ENCODE measurements around the gene PACSIN3. TPM values are rescaled to one million over a fixed set of nuclear protein-coding genes. Genes with fewer than 3 reads are reported as not detected.

The PACSIN3 gene
- polyA plus RNA-seq, 2 of the 4 experiments (the other 2 are of a cell fraction): 16.5 to 35.3 TPM

- no peak for DNase-seq (ENCODE audit: low read depth in 1 of 2, low spot score in 1 of 2)
- CTCF ChIA-PET: interaction anchor here (0.6 to 1.1 kb wide), 2 partner anchors 10 to 171 kb away, joined by 3 read pairs; no protein-coding TSS in a partner anchor
- FAIRE-seq: no peak
- no peak for ATAC-seq
- TF ChIP-seq MAFK (IDR thresholded peaks at IDR 0.05; ENCODE audit: partially characterized antibody) (peak; percentile 22), EP300 (IDR thresholded peaks at IDR 0.05) (no peak)
- Histone ChIP-seq H3K27ac (no peak overlapping the region), H3K4me1 (no peaks in the 10 kb centered on the region), H3K4me2 (no peak overlapping the region), H3K9me3 (no peaks in the 10 kb centered on the region), H3K4me3 (no peak overlapping the region)
- POLR2A ChIA-PET: no interaction called here
- 90% methylated on average over 2 of the region's 2 CpGs for WGBS (ENCODE audit: missing lambda C conversion rate)
Observed at GRCh38 chr11:47137476-47137875, 48.8 kb downstream of the PACSIN3 start.

DNA sequence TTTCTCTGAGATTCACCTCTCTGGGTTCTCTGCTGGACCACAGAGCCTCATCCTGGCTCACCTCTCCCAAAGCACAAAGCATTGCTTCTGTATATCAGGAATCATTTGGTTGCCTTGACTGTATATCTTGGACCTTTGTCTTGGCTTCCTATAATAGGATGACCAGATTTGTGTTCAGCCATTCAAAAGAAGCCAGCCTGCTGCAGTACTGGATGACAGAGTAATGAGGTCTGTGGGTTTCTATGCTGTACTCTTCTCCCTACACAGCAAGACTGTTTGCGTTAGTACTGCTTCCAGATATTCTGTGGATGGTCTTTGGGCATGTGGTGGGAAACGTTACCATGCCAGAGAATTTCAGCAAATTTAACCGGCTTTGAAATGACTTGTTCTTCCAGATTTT lies 49.3 kb downstream of the PACSIN3 start:
- 91% methylated on average over 3 of the region's 3 CpGs for WGBS (ENCODE audit: missing lambda C conversion rate)
- CTCF ChIA-PET: interaction anchor here (0.6 to 3.5 kb wide), 3 partner anchors 9 to 170 kb away, joined by 3 to 14 read pairs (median 3); no protein-coding TSS in a partner anchor
- no peak for FAIRE-seq
- no peak for ATAC-seq
- DNase-seq (ENCODE audit: low read depth in 1 of 2, low spot score in 1 of 2): no peak
- Histone ChIP-seq H3K4me2 (no peak overlapping the region), H3K27ac (no peak overlapping the region), H3K9me3 (no peaks in the 10 kb centered on the region), H3K4me3 (no peak overlapping the region), H3K4me1 (no peaks in the 10 kb centered on the region)
- POLR2A ChIA-PET: no interaction called here
- TF ChIP-seq FOXS1 (CRISPR knock-in tag; IDR thresholded peaks at IDR 0.05): no peak
- TF ChIP-seq ESRRA (IDR thresholded peaks at IDR 0.05; ENCODE audit: borderline replicate concordance, low read length): no peak
- TF ChIP-seq RCOR1 (IDR thresholded peaks at IDR 0.05; ENCODE audit: low read depth, low read length): no peak
- no peak for TF ChIP-seq NR3C1 (IDR thresholded peaks at IDR 0.05)
- TF ChIP-seq USF2 (IDR thresholded peaks at IDR 0.05): no peak
- TF ChIP-seq POLR2A (IDR thresholded peaks at IDR 0.05; ENCODE audit: low read length): no peak
- no peak for TF ChIP-seq JUN (IDR thresholded peaks at IDR 0.05)
- no peak for TF ChIP-seq HEYL (CRISPR knock-in tag; IDR thresholded peaks at IDR 0.05)
- no peak for TF ChIP-seq ZC3H11A (IDR thresholded peaks at IDR 0.05)
- TF ChIP-seq SREBF2 (IDR thresholded peaks at IDR 0.05): no peak
- no peak for TF ChIP-seq ELK1 (IDR thresholded peaks at IDR 0.05; ENCODE audit: low read depth, low read length)
- TF ChIP-seq CBX8 (IDR thresholded peaks at IDR 0.05): no peak
- TF ChIP-seq MAFK (IDR thresholded peaks at IDR 0.05; ENCODE audit: partially characterized antibody): no peak
- TF ChIP-seq, protein P1, sequence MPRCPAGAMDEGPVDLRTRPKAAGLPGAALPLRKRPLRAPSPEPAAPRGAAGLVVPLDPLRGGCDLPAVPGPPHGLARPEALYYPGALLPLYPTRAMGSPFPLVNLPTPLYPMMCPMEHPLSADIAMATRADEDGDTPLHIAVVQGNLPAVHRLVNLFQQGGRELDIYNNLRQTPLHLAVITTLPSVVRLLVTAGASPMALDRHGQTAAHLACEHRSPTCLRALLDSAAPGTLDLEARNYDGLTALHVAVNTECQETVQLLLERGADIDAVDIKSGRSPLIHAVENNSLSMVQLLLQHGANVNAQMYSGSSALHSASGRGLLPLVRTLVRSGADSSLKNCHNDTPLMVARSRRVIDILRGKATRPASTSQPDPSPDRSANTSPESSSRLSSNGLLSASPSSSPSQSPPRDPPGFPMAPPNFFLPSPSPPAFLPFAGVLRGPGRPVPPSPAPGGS (IDR thresholded peaks at IDR 0.05): no peak
- TF ChIP-seq, protein P2, sequence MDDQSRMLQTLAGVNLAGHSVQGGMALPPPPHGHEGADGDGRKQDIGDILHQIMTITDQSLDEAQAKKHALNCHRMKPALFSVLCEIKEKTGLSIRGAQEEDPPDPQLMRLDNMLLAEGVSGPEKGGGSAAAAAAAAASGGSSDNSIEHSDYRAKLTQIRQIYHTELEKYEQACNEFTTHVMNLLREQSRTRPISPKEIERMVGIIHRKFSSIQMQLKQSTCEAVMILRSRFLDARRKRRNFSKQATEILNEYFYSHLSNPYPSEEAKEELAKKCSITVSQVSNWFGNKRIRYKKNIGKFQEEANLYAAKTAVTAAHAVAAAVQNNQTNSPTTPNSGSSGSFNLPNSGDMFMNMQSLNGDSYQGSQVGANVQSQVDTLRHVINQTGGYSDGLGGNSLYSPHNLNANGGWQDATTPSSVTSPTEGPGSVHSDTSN (IDR thresholded peaks at IDR 0.05): no peak
- no peak for TF ChIP-seq MAX (IDR thresholded peaks at IDR 0.05)

DNA sequence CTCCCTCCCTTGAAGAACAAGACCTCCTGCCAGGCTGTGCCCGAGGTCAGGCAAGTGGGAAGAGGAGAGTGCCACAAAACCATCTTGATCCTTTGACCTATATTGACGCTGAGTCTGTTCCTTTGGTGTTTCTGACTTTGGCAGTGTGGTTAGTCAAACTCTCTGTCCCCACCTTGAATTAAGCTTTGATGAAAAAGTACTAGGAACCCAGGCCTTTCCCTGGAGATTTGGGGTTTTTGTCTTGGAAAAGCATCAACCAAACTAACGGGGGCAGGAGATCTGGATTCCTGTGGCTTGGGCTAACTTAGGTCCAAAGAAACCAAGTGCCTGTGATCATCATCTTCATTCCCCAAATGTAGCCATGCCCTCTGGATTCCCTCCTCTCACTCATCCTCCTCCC lies 49.9 kb downstream of the PACSIN3 start:
- Histone ChIP-seq H3K4me1 (no peaks in the 10 kb centered on the region), H3K4me3 (no peak overlapping the region), H3K4me2 (no peak overlapping the region), H3K9me3 (no peaks in the 10 kb centered on the region), H3K27ac (no peak overlapping the region)
- ATAC-seq (no peak), DNase-seq (ENCODE audit: low read depth in 1 of 2, low spot score in 1 of 2) (no peak), FAIRE-seq (no peak)
- CTCF ChIA-PET: interaction anchor here (3.5 kb wide), 1 partner anchor 17 kb away, joined by 14 read pairs; no protein-coding TSS in a partner anchor
- POLR2A ChIA-PET: no interaction called here
- 82% methylated on average over 3 of the region's 3 CpGs for WGBS (ENCODE audit: missing lambda C conversion rate)
- no peak for TF ChIP-seq KDM1A (IDR thresholded peaks at IDR 0.05; ENCODE audit: low read depth)
- no peak for TF ChIP-seq POLR2A (IDR thresholded peaks at IDR 0.05; ENCODE audit: low read length)
- no peak for TF ChIP-seq HEYL (CRISPR knock-in tag; IDR thresholded peaks at IDR 0.05)
- TF ChIP-seq GATA3 (IDR thresholded peaks at IDR 0.05; ENCODE audit: borderline replicate concordance): no peak
- no peak for TF ChIP-seq ZNF302 (CRISPR knock-in tag; IDR thresholded peaks at IDR 0.05)
- TF ChIP-seq EP300 (IDR thresholded peaks at IDR 0.05): no peak
- no peak for TF ChIP-seq RNF2 (IDR thresholded peaks at IDR 0.05; ENCODE audit: borderline replicate concordance, low read depth)
- TF ChIP-seq NFE2L2 (conservative IDR thresholded peaks at IDR 0.05; ENCODE audit: low read length): no peak
- no peak for TF ChIP-seq NR3C1 (IDR thresholded peaks at IDR 0.05)
- TF ChIP-seq BHLHE40 (IDR thresholded peaks at IDR 0.05; ENCODE audit: low read depth, low read length): no peak
- TF ChIP-seq, protein P2 (IDR thresholded peaks at IDR 0.05): no peak
- no peak for TF ChIP-seq SMC3 (IDR thresholded peaks at IDR 0.05)
- TF ChIP-seq RARB (CRISPR knock-in tag; IDR thresholded peaks at IDR 0.05): no peak
- TF ChIP-seq, protein P3, sequence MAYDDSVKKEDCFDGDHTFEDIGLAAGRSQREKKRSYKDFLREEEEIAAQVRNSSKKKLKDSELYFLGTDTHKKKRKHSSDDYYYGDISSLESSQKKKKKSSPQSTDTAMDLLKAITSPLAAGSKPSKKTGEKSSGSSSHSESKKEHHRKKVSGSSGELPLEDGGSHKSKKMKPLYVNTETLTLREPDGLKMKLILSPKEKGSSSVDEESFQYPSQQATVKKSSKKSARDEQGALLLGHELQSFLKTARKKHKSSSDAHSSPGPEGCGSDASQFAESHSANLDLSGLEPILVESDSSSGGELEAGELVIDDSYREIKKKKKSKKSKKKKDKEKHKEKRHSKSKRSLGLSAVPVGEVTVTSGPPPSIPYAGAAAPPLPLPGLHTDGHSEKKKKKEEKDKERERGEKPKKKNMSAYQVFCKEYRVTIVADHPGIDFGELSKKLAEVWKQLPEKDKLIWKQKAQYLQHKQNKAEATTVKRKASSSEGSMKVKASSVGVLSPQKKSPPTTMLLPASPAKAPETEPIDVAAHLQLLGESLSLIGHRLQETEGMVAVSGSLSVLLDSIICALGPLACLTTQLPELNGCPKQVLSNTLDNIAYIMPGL (CRISPR knock-in tag; IDR thresholded peaks at IDR 0.05; ENCODE audit: borderline replicate concordance): no peak
- no peak for TF ChIP-seq RAD21 (conservative IDR thresholded peaks at IDR 0.05 in 1 of 2, IDR thresholded peaks at IDR 0.05 in 1 of 2)
- TF ChIP-seq TP53 (CRISPR knock-in tag; IDR thresholded peaks at IDR 0.05): no peak

Data from A549 (cell line).